ENCODE measurements around the gene DCLK2.

- no peak for TF ChIP-seq CTCF (conservative IDR thresholded peaks at IDR 0.05; ENCODE audit: low read length)
- no peak for TF ChIP-seq EZH2phosphoT487 (IDR thresholded peaks at IDR 0.05; ENCODE audit: borderline replicate concordance, low read depth, low read length)
Measured at GRCh38 chr4:150069353-150069752, 8.9 kb upstream of the DCLK2 start.

Measured in OCI-LY7 (cell line).